NOMO-1 treated with dmso at 0.1 percent for 144 hours (cell line): ENCODE results near the gene STC2.

Experiments
- DNase-seq: peaks from one replicate; lab custom pipeline; 2025; ENCODE audit not compliant: unreplicated experiment; lab: John Stamatoyannopoulos, UW

The STC2 gene

GRCh38 chr5:173268750-173269432 lies 59.3 kb downstream of the STC2 start:
- DNase-seq, result no peak

- DNase-seq, result no peak
These were observed 62.8 kb downstream of the STC2 start for GRCh38 chr5:173265433-173265832.
